Stimulated activated CD4-positive, alpha-beta T cell treated with anti-CD3 and anti-CD28 coated beads, Interleukin-4, amount 100 ng/mL, for 24 hours (primary cell): ENCODE data around the gene VANGL2.

Experiments
- DNase-seq: peaks from one replicate; pipeline ENCODE4 v3.0.0-alpha.2; 2020

Gene VANGL2

GRCh38 chr1:160406131-160406968 is 6.0 kb downstream of the VANGL2 start:
- no peak for DNase-seq

- DNase-seq, result no peak
These were observed 7.8 kb downstream of the VANGL2 start for GRCh38 chr1:160407839-160408801.

GRCh38 chr1:160408864-160409263 is 8.5 kb downstream of the VANGL2 start:
- DNase-seq, result no peak

GRCh38 chr1:160409486-160409885 is 9.1 kb downstream of the VANGL2 start:
- no peak for DNase-seq

- DNase-seq, result no peak
These were observed 10.1 kb downstream of the VANGL2 start for GRCh38 chr1:160410406-160411005.

- no peak for DNase-seq
These were observed 11.1 kb downstream of the VANGL2 start for GRCh38 chr1:160411271-160412027.

- DNase-seq, result no peak
These were observed 11.6 kb downstream of the VANGL2 start for GRCh38 chr1:160412028-160412362.

- DNase-seq, result no peak
These were observed 13.4 kb downstream of the VANGL2 start for GRCh38 chr1:160413716-160414115.

GRCh38 chr1:160414881-160415280 is 14.5 kb downstream of the VANGL2 start:
- no peak for DNase-seq

GRCh38 chr1:160415696-160416290 is 15.4 kb downstream of the VANGL2 start:
- DNase-seq, result no peak

GRCh38 chr1:160416369-160416768 is 16.0 kb downstream of the VANGL2 start:
- DNase-seq, result no peak

- DNase-seq, result no peak
These were observed 18.1 kb downstream of the VANGL2 start for GRCh38 chr1:160418483-160418882.

GRCh38 chr1:160419150-160419837 is 18.9 kb downstream of the VANGL2 start:
- DNase-seq, result no peak

GRCh38 chr1:160419838-160420169 is 19.4 kb downstream of the VANGL2 start:
- no peak for DNase-seq

GRCh38 chr1:160420881-160421842 is 20.8 kb downstream of the VANGL2 start:
- DNase-seq, result no peak

GRCh38 chr1:160421881-160422280 is 21.5 kb downstream of the VANGL2 start:
- no peak for DNase-seq

- DNase-seq, result no peak
These were observed 23.6 kb downstream of the VANGL2 start for GRCh38 chr1:160423966-160424365.

- no peak for DNase-seq
These were observed 25.5 kb downstream of the VANGL2 start for GRCh38 chr1:160425847-160426246.

- DNase-seq, result peak; percentile 11
These were observed 27.3 kb downstream of the VANGL2 start for GRCh38 chr1:160427625-160428024.

GRCh38 chr1:160428053-160428452 is 27.7 kb downstream of the VANGL2 start:
- DNase-seq, result no peak

- DNase-seq, result peak; percentile 42
These were observed 28.3 kb downstream of the VANGL2 start for GRCh38 chr1:160428655-160429054.
